OCI-LY1 (cell line): ENCODE results near the gene EXD2.

ENCODE experiments used
- CTCF ChIP-seq: fragments of 200-600 bp; sonication (generic), shearing (Covaris generic); IDR thresholded peaks from 2 replicates; pipeline ENCODE4 v1.5.1; 2017; ENCODE audit warnings: mild to moderate bottlenecking, antibody characterized with exemption, low read length, moderate library complexity, mixed read lengths
- EZH2 ChIP-seq: fragments of 200-600 bp; sonication (generic), shearing (Covaris generic); IDR thresholded peaks from 2 replicates; pipeline ENCODE4 v1.8.0; 2017; ENCODE audit warnings: borderline replicate concordance, mixed run types, mild to moderate bottlenecking, antibody characterized with exemption, low read length, moderate library complexity, mixed read lengths

GRCh38 chr14:69247676-69248440 is 56.6 kb downstream of the EXD2 start:
- TF ChIP-seq CTCF (peak; percentile 2; the same call in 1 of the 2 replicates), EZH2 (no peak)
